Adrenal gland (tissue), 12 donors: Measurements from ENCODE around the gene FMO2. TPM values are rescaled to one million over a fixed set of nuclear protein-coding genes. Genes with fewer than 3 reads are reported as not detected.

Experiments used
- DNase-seq, 7 donors: peaks; one replicate each; pipeline ENCODE4 v3.0.0-alpha.2; 2019 to 2020
- H3K27ac ChIP-seq, 5 donors: fragments of 200-600 bp; sonication (generic) in 4 of 5; 1 replicate in 3 of 5; 2 replicates in 2 of 5; pipeline versions ENCODE4 v1.5.1 to v1.8.0; 2016 to 2020; ENCODE audit warnings: mild to moderate bottlenecking in 1 of 5
- H3K27me3 ChIP-seq: fragments of 200-600 bp; 2 replicates; pipeline ENCODE4 v1.8.0; 2021
- H3K36me3 ChIP-seq, 2 donors: fragments of 200-600 bp; replicated peaks in 1 of 2; 1 replicate in 1 of 2; 2 replicates in 1 of 2; pipeline versions ENCODE4 v1.5.1 to v1.8.0; 2018 to 2022
- H3K4me1 ChIP-seq, 2 donors: fragments of 200-600 bp; replicated peaks in 1 of 2; 1 replicate in 1 of 2; 2 replicates in 1 of 2; pipeline versions ENCODE4 v1.5.1 to v1.8.0; 2018 to 2021
- H3K4me3 ChIP-seq, 4 donors: fragments of 200-600 bp; sonication (generic) in 3 of 4; one replicate each; pipeline ENCODE4 v1.5.1; 2016 to 2018
- H3K9me3 ChIP-seq, 3 donors: fragments of 200-600 bp; sonication (generic) in 1 of 3; replicated peaks in 1 of 3; 1 replicate in 2 of 3; 2 replicates in 1 of 3; pipeline versions ENCODE4 v1.5.1 to v1.8.0; 2016 to 2021
- POLR2A ChIP-seq, 2 donors: fragments of 450-650 bp; IDR thresholded peaks; one replicate each; pipeline ENCODE4 v1.6.1; 2017; ENCODE audit warnings: antibody characterized with exemption in 2 of 2, mild to moderate bottlenecking in 2 of 2, moderate library complexity in 1 of 2
- WGBS, 4 donors: extraction: QIAGEN DNeasy Blood & Tissue Kit in 2 of 4; methylation state at CpG; one replicate each; pipeline versions ENCODE4 v1.1.5 to v1.1.7; 2013 to 2017; 5-methylcytosine and 5-hydroxymethylcytosine counted together
- intact Hi-C, 2 donors: fragments of 100-400 bp; cut with DNase I; formaldehyde crosslinking; loops; one replicate each; pipeline versions ENCODE4 v1.14.1 to v1.15.0; 2022 to 2023
- polyA plus RNA-seq, 3 donors: library from polyadenylated mRNA; stranded (reverse); fragments of 200-250 nt in 2 of 3; fragments of 350-450 nt in 1 of 3; fragmentation: Illumina TruSeq in 1 of 3; extraction: RNeasy Lipid Tissue Mini Kit (QIAGEN cat#74804) in 1 of 3; gene quantifications; one replicate each; pipeline ENCODE4 v1.2.3, GENCODE V29; 2013 to 2014
- total RNA-seq, 9 donors: library from RNA; depleted of rRNA in 4 of 9; stranded (reverse); fragments of >200 nt in 4 of 9; fragments of 120-200 nt in 1 of 9; fragmentation: NEBNext Ultra II Directional in 1 of 9; extraction: Animal tissue kit (Norgen Biotek cat#: 25700) in 1 of 9; gene quantifications; one replicate each; pipeline versions ENCODE4 v1.1.0 to v1.2.4, GENCODE V29; 2013 to 2023
- TF ChIP-seq, protein P1 (sequence below), 6 experiments: fragments of 450-650 bp in 4 of 6; fragments of 200-600 bp in 2 of 6; sonication (generic) in 1 of 6; IDR thresholded peaks; 1 replicate in 5 of 6; 2 replicates in 1 of 6; pipeline versions ENCODE4 v1.5.1 to v1.8.0; 2016 to 2021; ENCODE audit warnings: antibody characterized with exemption in 6 of 6, mild to moderate bottlenecking in 2 of 6, moderate library complexity in 1 of 6
- donor health status: healthy with polysubstance abuse.
- donor health status: Bipolar disorder and iron deficiency.
- donor health status: DM: yes; HTN: yes; CAD: no.
- donor health status: DM: no; HTN: no; CAD: no.
- donor health status: DM: no; HTN: no; CAD: no.
- donor health status: DM: yes; HTN: yes; CAD: no.

The FMO2 gene
- total and polyA plus RNA-seq, 12 donors, result 0.72 to 149 (median 47.9) TPM

DNA sequence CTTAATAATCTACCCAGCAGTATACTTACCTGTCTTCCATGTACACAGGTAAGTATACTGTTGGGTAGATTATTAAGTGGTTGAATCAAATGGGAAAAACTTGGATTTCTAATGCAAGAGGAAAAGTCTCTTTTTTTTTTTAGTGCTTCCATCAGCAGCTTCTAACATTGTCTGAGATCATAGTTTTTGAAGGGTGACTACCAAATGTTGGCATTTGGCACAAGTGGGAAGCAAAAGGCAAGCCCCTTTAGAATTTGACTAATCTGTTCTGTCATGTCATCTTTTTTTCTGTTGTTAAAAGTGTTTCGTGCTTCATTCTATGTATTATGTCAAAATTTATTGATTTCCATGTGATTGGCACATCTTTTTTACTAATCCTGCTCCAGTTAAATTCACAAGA, 63.7 kb downstream of the FMO2 start:
- no peak overlapping the region for H3K27ac ChIP-seq
- no peaks in the 10 kb centered on the region for H3K9me3 ChIP-seq
- H3K4me1 ChIP-seq, result no peaks in the 10 kb centered on the region
- TF ChIP-seq, protein P1, sequence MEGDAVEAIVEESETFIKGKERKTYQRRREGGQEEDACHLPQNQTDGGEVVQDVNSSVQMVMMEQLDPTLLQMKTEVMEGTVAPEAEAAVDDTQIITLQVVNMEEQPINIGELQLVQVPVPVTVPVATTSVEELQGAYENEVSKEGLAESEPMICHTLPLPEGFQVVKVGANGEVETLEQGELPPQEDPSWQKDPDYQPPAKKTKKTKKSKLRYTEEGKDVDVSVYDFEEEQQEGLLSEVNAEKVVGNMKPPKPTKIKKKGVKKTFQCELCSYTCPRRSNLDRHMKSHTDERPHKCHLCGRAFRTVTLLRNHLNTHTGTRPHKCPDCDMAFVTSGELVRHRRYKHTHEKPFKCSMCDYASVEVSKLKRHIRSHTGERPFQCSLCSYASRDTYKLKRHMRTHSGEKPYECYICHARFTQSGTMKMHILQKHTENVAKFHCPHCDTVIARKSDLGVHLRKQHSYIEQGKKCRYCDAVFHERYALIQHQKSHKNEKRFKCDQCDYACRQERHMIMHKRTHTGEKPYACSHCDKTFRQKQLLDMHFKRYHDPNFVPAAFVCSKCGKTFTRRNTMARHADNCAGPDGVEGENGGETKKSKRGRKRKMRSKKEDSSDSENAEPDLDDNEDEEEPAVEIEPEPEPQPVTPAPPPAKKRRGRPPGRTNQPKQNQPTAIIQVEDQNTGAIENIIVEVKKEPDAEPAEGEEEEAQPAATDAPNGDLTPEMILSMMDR (IDR thresholded peaks at IDR 0.05), result no peak
- no peak for TF ChIP-seq POLR2A (IDR thresholded peaks at IDR 0.05)
- intact Hi-C loops, result loop anchor here (5.0 kb wide), 1 partner anchor 63 kb away; the partner anchor contains the start of gene FMO4 (in 2 of the 2)
- no peak overlapping the region for H3K4me3 ChIP-seq
- 0 to 97% (median 85%) methylated on average over 1 of the region's 1 CpG for WGBS, 4 donors
- peaks cover 5% of the 10 kb centered on the region for H3K27me3 ChIP-seq
- DNase-seq, result no peak
- H3K36me3 ChIP-seq, result no peaks in the 10 kb centered on the region

DNA sequence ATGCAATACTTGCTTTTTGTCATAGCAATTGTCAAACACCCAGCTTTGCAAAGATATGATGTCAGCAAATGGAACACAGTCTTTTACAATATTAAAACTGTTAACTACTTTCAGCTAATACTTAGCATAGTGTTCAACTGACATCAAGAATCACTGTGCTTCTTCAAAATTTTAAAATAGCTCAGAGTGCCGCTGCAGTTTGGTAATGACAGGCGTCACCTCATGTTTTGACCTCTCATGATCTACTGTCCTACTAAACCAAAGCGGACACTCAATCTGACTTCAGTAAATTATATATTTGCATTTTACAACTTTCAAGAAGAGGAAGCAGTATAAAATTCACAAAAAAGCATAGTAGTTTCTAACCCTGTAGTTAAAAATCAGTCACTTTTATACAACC, 65.2 kb downstream of the FMO2 start:
- H3K4me1 ChIP-seq, result no peaks in the 10 kb centered on the region
- intact Hi-C loops, result no loop called here
- no peak for DNase-seq

DNA sequence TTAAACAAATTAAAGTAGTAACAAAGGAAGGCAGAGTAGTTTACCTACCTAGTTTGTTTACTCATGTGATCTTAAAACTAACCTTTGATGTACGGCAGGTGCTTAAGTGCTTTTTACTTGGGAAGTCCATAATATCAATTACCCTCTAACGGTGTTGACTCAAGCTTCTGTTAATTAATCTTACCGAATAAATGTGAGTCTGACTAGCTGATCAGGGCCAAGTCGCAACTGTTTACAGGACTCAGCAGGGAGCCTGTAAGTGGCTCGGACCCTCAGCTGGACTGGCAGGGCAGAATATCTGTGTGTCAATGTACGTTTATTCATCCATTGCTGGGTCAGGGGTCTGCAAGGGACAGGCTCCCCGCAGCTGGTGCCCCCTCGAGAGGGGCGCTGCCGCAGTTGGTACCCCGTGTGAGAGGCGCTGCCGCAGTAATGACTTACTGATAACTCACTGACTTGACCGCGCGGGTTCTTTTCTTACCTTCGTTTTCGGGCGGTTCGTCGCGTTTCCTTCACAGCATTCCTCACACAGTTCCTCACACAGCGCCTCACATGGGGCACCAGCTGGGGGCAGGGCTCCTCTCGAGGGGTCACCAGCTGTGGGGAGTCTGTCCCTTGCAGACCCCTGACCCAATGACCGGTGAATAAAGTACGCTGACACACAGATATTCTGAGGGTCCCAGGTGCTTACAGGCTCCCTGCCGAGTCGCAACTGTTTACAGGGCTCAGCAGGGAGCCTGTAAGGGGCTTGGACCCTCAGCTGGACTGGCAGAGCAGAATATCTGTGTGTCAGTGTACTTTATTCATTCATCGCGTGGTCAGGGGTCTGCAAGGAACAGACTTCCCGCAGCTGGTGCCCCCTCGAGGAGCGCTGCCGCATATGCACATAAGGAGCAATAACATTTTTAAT, 66.2 kb downstream of the FMO2 start:
- DNase-seq, result peak in 5 of 7 donors; percentile 23 to 58 (median 34)
- no peaks in the 10 kb centered on the region for H3K9me3 ChIP-seq
- H3K27me3 ChIP-seq, result peaks cover 5% of the 10 kb centered on the region
- peak in 1 of 2 donors; percentile 11 for TF ChIP-seq POLR2A (IDR thresholded peaks at IDR 0.05)
- TF ChIP-seq, protein P1 (IDR thresholded peaks at IDR 0.05), result peak in 5 of 6 experiments; percentile 20 to 46 (median 29)
- 14 to 17% (median 14%) methylated on average over 13 to 34 of the region's 34 CpGs for WGBS, 4 donors
- peak overlapping the region in 1 of 5 donors; percentile 35 for H3K27ac ChIP-seq
- intact Hi-C loops, result no loop called here
- H3K36me3 ChIP-seq, result no peaks in the 10 kb centered on the region
- no peaks in the 10 kb centered on the region for H3K4me1 ChIP-seq
- H3K4me3 ChIP-seq, result peak overlapping the region in 3 of 4 donors; percentile 0 to 58 (median 12)

More for the DNA sequence above, 65.2 kb downstream of the FMO2 start:
- Histone ChIP-seq H3K4me3 (no peak overlapping the region), H3K9me3 (no peaks in the 10 kb centered on the region), H3K27ac (no peak overlapping the region), H3K27me3 (peaks cover 5% of the 10 kb centered on the region), H3K36me3 (no peaks in the 10 kb centered on the region)
- WGBS, 4 donors, result 93 to 96% (median 94%) methylated on average over 3 of the region's 3 CpGs
- TF ChIP-seq, protein P1 (IDR thresholded peaks at IDR 0.05), result no peak
- TF ChIP-seq POLR2A (IDR thresholded peaks at IDR 0.05), result no peak

DNA sequence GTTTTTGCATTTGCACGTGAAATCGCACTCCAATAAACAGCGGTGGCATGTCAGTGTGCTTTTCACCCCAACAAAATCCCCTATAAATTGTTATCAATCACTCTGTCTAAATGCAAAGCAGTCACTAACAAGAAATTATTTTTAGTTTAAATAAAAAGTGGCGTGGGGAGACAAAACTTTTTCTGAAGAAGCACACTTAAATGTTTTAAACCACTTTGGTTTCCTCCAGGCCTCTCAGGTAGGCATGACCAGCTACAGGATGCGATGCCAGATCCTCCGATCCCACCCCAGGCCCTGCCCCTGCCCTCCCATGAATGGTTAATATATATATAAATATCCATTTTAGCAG, 66.8 kb downstream of the FMO2 start:
- WGBS, 4 donors, result 45 to 52% (median 46%) methylated on average over 6 of the region's 6 CpGs
- no peak for TF ChIP-seq POLR2A (IDR thresholded peaks at IDR 0.05)
- TF ChIP-seq, protein P1 (IDR thresholded peaks at IDR 0.05), result no peak
- H3K9me3 ChIP-seq, result no peaks in the 10 kb centered on the region
- no peaks in the 10 kb centered on the region for H3K36me3 ChIP-seq
- H3K27ac ChIP-seq, result peak overlapping the region in 1 of 5 donors; percentile 35
- peaks cover 0 to 6% of the 10 kb centered on the region in 2 donors for H3K4me1 ChIP-seq
- DNase-seq, result no peak
- peaks cover 5% of the 10 kb centered on the region for H3K27me3 ChIP-seq
- peak overlapping the region in 2 of 4 donors; percentile 12 to 58 for H3K4me3 ChIP-seq
- intact Hi-C loops, result no loop called here
